ACHN (cell line): ENCODE results near the gene UNC45B.
"Not testable (repeated sequence)": the region's sequence is repeated elsewhere in the genome, so short reads cannot be mapped to it uniquely, and the experiment has no call there.

ENCODE experiments used
- DNase-seq: peaks from one replicate; pipeline ENCODE4 v3.0.0-alpha.2; 2015
- in situ Hi-C: cut with HindIII; loops from 2 replicates; pipeline ENCODE4 v1.10.0; 2017; ENCODE audit warnings: low sequenced_read_pairs, low pct_ligation_motif_present, low pct_unique_long_range_greater_than_20kb

The UNC45B gene, protein sequence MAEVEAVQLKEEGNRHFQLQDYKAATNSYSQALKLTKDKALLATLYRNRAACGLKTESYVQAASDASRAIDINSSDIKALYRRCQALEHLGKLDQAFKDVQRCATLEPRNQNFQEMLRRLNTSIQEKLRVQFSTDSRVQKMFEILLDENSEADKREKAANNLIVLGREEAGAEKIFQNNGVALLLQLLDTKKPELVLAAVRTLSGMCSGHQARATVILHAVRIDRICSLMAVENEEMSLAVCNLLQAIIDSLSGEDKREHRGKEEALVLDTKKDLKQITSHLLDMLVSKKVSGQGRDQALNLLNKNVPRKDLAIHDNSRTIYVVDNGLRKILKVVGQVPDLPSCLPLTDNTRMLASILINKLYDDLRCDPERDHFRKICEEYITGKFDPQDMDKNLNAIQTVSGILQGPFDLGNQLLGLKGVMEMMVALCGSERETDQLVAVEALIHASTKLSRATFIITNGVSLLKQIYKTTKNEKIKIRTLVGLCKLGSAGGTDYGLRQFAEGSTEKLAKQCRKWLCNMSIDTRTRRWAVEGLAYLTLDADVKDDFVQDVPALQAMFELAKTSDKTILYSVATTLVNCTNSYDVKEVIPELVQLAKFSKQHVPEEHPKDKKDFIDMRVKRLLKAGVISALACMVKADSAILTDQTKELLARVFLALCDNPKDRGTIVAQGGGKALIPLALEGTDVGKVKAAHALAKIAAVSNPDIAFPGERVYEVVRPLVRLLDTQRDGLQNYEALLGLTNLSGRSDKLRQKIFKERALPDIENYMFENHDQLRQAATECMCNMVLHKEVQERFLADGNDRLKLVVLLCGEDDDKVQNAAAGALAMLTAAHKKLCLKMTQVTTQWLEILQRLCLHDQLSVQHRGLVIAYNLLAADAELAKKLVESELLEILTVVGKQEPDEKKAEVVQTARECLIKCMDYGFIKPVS

DNA sequence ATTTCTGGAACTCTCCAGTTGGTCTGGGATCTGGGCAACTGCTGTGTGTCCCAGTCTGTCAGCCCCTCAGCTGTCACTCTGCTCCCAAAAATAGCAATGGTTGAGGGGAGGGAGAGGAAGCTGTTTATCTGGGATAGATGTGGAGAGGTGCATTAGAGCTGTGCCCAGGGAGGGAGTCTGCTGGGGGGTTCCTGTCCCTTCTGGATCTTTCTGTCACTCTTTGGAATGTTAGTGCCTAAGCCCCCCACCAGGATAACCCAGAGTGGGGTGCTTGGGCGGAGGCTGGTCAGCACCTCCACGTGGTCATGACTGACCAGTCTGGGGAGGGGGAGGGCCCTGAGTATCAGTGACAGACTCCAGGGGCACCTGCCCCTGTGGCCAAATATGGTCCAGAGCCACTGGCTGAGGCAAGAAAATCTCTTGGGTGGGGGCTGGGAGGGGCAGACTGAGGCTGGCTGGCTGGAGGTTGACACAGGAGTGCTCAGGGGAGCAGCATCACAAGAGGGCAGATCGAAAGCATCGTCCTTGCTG lies at the start of gene UNC45B:
TSS of gene UNC45B (plus strand) at position 443 of the 531 bp plus-strand sequence. CDS start 447 bp downstream, outside the sequence.
- in situ Hi-C loops: no loop called here
- no peak for DNase-seq

DNA sequence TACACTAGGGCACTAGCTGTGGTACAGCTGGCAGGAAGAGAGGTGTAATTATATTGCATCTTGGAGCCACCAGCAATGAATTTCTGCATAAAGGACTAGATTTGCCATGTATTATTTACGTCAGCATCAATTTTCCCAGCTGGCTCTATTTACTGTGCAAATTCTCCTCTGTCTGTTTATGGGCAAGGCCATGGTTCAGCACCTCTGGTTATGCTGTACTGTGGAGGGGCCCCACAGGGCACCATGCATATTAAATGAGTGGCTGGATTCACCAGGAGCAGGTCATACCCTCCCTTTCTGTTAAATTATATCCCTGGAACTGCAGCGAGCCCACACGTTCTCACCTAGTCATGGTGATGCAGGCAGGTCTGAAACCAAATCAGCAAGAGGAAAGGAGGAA lies 47.7 kb upstream of the UNC45B start:
- in situ Hi-C loops: no loop called here
- no peak for DNase-seq

DNA sequence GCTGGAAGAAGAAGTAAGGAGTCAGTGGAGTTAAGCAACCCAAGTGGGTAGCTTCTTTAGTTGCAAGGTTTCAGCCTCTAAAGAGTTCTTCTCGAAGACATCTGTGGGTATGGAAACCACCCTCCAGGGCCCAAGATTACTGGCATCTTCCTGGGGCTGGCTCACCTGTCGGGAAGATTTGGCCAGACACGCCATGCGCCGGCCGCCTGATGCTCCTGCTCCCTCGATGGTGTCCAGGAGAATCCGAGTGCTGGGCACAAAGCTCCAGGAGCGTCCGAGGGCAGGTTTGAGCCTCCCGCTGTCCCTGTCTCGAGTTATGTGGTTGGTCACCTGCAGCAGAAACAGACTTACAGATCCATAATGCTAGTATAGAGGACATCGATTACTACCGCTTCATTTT lies 46.6 kb upstream of the UNC45B start:
- in situ Hi-C loops: no loop called here

DNA sequence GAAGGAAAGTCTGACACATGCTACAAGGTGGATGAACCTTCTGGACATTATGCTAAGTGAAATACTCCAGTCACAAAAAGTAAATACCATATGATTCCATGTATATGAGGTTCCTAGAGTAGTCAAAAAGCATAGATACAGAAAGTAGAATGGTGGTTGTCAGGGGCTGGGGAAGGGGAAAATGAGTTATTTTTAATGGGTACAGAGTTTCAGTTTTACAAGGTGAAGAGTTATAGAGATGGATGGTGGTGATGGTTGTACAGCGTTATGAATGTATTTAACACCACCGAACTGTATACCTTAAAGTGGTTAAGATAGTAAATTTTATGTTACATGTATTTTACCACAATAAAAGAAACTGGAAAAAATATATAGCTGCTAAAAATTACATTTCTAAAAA lies 45.9 kb upstream of the UNC45B start:
- in situ Hi-C loops: no loop called here
- DNase-seq: no peak

More for the DNA sequence above, 46.6 kb upstream of the UNC45B start:
- no peak for DNase-seq

DNA sequence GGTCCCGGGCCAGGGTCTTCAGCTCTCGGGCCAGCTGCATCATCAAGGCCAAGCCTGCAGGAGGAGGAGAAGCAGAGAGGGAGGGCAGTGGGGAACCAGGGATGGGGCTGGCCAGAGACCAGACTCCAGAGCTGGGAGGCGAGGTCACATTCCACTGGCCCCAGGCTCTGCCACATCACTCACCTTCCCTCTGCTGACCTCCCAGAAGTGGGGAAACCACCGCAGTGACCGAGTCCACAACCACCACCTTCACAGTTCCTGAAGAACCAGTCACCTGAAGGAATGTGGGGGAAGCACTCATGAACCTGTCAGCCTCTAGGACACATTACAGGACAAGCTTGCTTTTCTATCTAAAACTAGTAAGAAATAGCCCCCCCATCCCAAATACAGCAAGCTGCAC lies 44.3 kb upstream of the UNC45B start:
- in situ Hi-C loops: no loop called here
- DNase-seq: no peak

DNA sequence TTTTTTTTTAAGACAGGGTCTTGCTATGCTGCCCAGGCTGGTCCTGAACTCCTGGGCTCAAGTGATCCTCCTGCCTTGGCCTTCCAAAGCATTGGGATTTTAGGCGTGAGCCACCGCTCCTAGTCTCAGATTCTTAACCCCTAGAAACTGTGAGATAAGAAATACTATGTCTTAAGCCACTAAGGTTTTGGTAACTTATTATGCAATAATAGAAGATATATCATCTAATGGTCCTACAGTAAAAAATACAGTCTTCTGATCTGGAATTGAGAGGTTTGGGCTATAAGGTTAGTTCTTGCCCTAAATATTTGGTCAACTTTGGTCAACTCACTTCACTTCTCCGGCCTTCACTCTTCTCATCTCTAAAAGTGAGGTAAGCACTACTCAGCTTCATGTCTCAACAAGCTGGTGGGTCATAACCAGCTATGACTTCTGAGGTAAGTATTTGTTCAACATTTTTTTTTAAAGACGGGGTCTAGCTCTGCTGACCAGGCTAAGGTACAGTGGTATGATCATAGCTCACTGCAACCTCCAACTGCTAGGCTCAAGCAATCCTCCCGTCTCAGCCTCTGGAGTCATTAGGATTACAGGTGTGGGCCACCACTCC lies 42.7 kb upstream of the UNC45B start:
- in situ Hi-C loops: no loop called here
- no peak for DNase-seq

DNA sequence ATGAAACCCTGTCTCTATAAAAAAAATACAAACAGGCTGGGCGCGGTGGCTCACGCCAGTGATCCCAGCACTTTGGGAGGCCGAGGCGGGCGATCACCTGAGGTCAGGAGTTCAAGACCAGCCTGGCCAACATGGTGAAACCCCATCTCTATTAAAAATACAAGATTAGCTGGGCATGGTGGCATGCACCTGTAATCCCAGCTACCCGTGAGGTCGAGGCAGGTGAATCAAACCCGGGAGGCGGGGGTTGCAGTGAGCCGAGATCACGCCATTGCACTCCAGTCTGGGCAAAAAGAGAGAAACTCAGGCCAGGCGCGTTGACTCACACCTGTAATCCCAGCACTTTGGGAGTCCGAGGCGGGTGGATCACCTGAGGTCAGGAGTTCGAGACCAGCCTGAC lies 36.8 kb upstream of the UNC45B start:
- DNase-seq, in situ Hi-C loops: not testable (repeated sequence)

DNA sequence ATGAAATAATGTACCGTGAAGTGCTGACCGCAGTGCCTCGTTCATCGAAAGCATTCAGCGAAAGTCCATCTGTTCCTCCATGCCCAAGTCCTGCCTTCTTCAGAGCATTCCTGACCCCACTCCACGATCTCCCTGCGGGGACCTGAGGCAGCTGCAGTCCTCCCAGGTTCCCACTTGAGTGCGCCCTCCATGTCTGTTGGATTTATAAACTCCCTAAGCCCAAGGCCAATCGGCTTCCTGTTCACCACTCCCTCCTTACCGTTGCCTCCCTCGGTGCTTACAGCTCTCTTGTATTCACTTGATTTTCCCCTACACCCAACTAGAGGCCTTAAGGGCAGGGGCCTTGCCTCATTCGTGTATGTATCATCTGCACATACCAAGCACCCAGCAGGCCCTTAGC lies 30.8 kb upstream of the UNC45B start:
- in situ Hi-C loops: no loop called here
- no peak for DNase-seq

DNA sequence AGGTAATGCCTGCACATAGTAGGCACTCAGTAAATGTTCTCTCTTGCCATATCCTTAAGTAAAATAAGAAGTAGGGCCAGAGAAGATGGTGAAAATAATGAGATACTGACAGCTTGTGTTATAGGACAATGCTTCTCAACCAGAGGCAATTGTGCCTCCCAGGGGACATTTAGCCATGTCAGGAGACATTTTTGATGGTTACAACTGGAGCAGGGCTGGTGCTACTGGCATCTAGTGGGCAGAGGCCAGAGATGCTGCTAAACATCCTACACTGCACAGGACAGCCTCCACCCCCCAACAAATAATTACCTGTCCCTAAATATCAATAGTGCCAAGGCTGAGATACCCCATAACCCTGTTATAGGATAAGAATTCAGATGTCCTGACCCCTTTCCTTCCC lies 29.6 kb upstream of the UNC45B start:
- in situ Hi-C loops: no loop called here
- DNase-seq: peak; percentile 50

DNA sequence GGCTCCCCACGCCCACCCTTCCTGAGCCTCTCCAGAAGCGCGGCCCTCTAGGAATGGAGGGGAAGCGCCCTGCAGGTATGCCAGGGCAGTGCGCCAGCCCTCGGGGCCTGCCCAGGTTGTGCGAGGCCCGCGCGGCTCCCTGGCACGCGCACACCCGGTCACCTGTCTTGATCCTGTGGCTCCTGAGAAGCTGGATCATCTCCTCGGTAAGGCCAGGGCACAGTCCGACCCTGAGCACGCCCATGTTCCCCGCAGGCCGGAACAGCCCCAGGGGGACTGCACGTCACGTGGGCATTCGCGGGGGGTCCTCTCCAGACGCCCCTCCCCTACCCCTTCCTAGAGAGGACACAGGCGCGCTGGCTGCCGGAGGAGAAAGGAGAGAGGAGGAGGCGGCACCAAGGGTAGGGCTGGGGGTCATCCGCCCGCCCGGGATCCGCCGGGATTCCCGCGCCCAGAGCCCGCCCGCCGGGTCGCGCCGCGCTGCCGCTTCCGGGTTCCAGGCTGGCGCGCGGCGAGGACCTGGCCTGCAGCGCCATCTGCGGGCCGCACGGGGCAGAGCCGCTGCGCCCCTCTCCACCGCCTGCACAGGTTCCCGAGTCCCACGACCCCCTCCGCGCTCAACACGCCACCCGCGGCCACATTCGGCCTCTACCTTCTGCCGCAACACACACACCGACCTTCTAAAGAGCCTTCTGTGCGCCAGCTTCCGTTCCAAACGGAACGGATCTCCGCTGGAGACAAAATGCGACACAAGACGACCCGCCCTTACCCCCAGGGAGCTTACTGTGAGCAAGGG lies 28.0 kb upstream of the UNC45B start, which contains the start of gene RAD51D:
TSS of gene RAD51D (minus strand) at position 491 of the 796 bp plus-strand sequence. CDS start at position 244, 247 bp downstream.
- in situ Hi-C loops: no loop called here
- DNase-seq: peak; percentile 82

DNA sequence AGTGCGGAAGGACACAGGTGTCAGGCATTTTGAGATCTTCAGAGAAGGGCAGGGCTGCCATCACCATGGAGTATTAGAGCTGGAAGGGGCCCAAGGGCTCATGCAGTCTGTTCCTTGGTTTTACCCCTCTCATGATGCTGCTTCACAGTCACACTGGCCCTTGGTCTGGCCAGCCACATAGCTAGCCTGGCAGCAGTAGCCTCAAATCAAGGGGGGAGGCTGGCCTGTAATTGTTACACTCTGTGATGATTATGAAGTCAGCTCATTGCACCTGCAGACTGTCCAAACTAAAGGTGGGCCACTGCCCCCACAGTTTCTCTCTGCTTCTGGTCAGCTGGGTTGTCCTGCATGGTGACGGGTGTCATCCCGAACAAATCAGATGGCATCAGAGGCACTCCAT lies 26.3 kb upstream of the UNC45B start, which contains the start of gene FNDC8:
TSS of gene FNDC8 (plus strand) at position 301 of the 400 bp plus-strand sequence. CDS start at position 380, 79 bp downstream.
- in situ Hi-C loops: no loop called here

DNA sequence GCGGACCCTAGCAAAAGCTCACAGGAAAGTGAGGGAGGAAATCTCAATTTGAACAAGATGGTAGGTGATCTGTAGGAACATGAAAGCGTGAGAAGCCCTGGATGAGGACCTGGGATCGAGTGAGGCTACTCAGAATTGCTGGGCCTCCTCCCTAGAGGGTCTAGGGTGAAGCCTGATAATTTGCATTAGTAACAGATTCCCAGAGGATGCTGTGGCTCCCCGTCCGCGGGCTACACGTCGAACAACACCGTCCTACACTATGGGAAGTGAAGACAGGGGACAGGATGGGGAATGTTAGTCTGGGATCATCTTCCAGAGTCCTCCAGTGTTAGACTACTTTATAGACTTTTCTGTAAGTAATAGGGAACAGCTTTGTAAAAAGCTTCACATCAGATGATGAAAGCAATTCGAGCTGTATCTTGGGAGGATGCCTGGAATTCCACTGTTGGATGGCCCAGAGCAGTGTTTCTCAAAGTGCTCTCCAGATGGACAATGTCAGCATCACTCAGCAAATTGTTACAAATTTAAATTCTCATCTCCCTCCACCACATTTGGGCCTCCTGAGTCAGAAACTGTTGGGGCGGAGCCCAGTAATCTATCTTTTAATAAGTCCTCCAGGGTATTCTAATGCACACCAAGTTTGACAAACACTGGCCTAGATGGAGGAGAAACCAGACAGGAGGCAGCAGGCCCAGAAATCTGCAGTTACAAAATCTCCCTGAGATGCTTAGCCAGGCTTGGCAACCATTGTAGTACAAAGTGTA lies 19.7 kb upstream of the UNC45B start:
- in situ Hi-C loops: no loop called here
- no peak for DNase-seq

More for the DNA sequence above, 26.3 kb upstream of the UNC45B start, which contains the start of gene FNDC8:
- no peak for DNase-seq

DNA sequence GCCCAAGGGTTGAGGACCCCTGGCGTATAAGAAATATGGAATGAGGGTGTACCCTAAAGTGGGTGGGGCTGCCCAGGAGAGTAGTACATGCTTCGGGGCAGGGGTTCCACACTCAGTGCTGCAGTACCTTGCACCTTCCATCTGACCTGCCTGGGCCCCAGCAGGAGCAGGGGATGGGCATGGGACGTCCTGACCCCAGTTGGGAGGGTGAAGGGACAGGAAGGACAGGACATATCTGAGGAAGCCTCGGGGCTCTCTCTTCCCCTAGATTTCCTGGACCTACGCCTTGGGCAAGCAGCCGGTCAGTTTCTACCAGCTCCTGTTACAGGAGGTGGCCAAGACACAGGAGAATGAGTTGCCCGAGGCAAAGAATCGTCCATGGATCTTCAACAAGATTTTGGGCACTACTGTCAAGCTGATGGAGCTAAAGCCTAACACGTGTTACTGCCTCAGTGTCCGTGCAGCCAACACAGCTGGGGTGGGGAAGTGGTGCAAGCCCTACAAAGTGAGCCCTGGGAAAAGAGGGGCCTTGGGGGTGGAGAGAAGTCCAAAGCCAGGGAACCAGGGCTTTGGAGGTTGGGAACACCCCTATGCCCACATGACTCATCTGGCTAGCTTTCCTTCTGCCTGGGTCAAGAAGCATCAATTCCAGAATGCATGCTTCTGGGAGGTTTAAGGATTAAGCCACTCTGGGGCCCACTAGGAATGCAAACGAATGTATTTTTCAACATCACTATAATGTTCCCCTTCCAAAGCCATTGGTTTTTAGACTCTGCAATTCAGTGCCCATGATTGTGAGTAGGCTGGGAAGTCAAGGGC lies 18.3 kb upstream of the UNC45B start:
- DNase-seq: peak; percentile 36
- in situ Hi-C loops: no loop called here

DNA sequence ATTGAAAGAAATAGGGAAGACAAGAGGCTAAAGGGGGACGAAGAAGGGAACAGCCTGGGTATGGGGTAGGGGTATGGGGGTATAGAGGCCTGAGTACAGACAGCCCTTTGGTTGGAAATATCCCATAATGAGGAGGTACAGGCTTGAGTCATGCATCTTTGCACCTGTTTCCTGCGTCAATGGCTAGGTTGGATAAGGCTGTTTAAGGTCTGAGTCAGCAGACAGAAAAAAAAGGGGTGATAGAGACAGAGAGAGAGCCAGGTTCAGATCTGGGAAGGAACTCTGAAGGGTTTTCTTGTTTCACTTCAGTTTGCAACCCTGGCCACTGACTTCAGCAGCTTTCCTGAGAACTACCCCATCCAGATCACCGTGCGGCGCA lies 17.7 kb upstream of the UNC45B start:
- peak; percentile 42 for DNase-seq
- in situ Hi-C loops: no loop called here

DNA sequence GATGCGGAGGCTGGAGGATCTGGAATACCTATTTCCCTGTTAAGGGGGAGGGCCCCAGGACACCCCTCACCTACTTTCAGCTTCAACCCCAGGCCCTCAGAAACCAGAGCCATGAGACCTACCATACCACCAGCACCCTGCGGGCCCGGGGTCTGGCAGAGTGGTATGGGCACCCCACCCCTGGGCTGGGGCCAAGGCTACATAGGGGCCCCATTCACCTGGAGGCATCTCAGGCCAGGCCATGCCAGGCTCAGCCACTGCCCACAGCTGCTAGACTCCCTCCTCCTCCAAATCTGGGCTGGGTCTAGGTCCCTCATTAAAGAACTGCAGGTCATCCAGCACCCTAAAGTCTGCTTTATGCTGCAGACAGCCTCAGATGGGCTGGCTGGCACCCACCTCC lies 17.2 kb upstream of the UNC45B start:
- DNase-seq: no peak
- in situ Hi-C loops: no loop called here

DNA sequence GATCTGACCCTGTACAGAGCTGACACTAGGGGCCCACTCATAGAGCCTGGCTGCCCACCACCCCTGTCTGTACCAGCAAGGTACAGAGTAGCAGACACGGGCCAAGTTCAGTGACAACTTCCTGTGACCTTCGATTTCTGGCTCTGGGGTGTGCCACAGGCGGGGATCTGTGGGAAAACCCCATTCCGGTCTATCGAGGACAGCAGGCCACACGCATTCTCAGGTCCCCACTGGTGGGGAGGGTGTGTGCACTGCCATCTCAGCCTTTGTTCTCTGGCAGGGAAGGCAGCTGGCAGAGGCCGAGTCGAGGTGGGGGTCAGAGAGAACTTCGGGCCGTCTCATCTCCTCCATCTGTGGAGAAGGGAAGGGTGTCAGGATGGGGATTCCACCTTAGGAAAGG lies 15.5 kb upstream of the UNC45B start:
- no peak for DNase-seq
- in situ Hi-C loops: no loop called here
